Esophagus squamous epithelium (tissue), 5 donors: ENCODE data around the gene SLC30A5. TPM values are rescaled to one million over a fixed set of nuclear protein-coding genes. Genes with fewer than 3 reads are reported as not detected.

Experiments used
- DNase-seq: peaks from one replicate; lab custom pipeline; 2025; lab: John Stamatoyannopoulos, UW
- H3K27ac ChIP-seq, 4 donors: fragments of 200-600 bp; sonication (generic); one replicate each; pipeline ENCODE4 v1.5.1; 2016 to 2019; ENCODE audit warnings: mild to moderate bottlenecking in 1 of 4
- H3K27me3 ChIP-seq, 4 donors: fragments of 200-600 bp; sonication (generic); 1 replicate in 3 of 4; 2 replicates in 1 of 4; pipeline versions ENCODE4 v1.5.1 to v1.6.0; 2017 to 2021; ENCODE audit warnings: antibody characterized with exemption in 1 of 4
- H3K36me3 ChIP-seq, 3 donors: fragments of 200-600 bp; sonication (generic); one replicate each; pipeline ENCODE4 v1.5.1; 2016 to 2019
- H3K4me1 ChIP-seq, 3 donors: fragments of 200-600 bp; sonication (generic); one replicate each; pipeline ENCODE4 v1.5.1; 2017 to 2019
- H3K4me3 ChIP-seq, 4 donors: fragments of 200-600 bp; sonication (generic); 1 replicate in 3 of 4; 2 replicates in 1 of 4; pipeline ENCODE4 v1.5.1; 2016 to 2019; ENCODE audit warnings: mild to moderate bottlenecking in 2 of 4, moderate library complexity in 1 of 4
- H3K9me3 ChIP-seq, 3 donors: fragments of 200-600 bp; sonication (generic); one replicate each; pipeline ENCODE4 v1.5.1; 2016 to 2019
- POLR2A ChIP-seq, 4 donors: fragments of 450-650 bp; IDR thresholded peaks; one replicate each; pipeline ENCODE4 v1.6.1; 2017; ENCODE audit warnings: antibody characterized with exemption in 4 of 4, mild to moderate bottlenecking in 4 of 4, moderate library complexity in 3 of 4
- WGBS, 2 donors: methylation state at CpG; one replicate each; pipeline ENCODE4 v1.1.5; 2018; 5-methylcytosine and 5-hydroxymethylcytosine counted together
- intact Hi-C: fragments of 100-400 bp; cut with DNase I; formaldehyde crosslinking; loops from one replicate; pipeline ENCODE4 v1.15.0; 2022
- total RNA-seq, 4 donors: library from RNA; depleted of rRNA; stranded (reverse); fragments of >200 nt; gene quantifications; one replicate each; pipeline ENCODE4 v1.1.0, GENCODE V29; 2016
- TF ChIP-seq, protein P1 (sequence below), 6 experiments: fragments of 450-650 bp in 4 of 6; fragments of 200-600 bp in 2 of 6; sonication (generic) in 2 of 6; IDR thresholded peaks; one replicate each; pipeline ENCODE4 v1.5.1; 2016 to 2019; ENCODE audit warnings: antibody characterized with exemption in 6 of 6, mild to moderate bottlenecking in 4 of 6, moderate library complexity in 4 of 6
- donor health status: DM: yes; HTN: yes; CAD: no.

SLC30A5 gene
- total RNA-seq, 4 donors from 2014 or later: 19.4 to 43.5 (median 37.9) TPM

DNA sequence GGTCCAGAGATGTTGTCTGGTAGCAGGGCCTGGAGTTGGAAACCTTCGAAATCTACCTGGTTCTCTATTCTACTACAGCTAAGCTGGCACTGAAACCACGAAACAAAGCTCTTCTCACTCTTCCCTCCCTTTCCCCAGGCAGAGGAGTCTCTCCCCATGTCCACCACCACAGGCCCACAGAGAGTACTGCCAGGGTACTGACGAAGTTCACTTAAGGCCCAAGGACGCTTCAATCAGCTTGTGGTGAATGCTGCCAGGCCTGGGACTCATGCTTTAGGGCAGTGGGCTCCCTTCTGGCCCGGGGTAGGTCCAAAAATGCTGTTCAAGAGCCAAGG, 55.8 kb downstream of the SLC30A5 start:
- TF ChIP-seq POLR2A (IDR thresholded peaks at IDR 0.05): no peak
- TF ChIP-seq, protein P1, sequence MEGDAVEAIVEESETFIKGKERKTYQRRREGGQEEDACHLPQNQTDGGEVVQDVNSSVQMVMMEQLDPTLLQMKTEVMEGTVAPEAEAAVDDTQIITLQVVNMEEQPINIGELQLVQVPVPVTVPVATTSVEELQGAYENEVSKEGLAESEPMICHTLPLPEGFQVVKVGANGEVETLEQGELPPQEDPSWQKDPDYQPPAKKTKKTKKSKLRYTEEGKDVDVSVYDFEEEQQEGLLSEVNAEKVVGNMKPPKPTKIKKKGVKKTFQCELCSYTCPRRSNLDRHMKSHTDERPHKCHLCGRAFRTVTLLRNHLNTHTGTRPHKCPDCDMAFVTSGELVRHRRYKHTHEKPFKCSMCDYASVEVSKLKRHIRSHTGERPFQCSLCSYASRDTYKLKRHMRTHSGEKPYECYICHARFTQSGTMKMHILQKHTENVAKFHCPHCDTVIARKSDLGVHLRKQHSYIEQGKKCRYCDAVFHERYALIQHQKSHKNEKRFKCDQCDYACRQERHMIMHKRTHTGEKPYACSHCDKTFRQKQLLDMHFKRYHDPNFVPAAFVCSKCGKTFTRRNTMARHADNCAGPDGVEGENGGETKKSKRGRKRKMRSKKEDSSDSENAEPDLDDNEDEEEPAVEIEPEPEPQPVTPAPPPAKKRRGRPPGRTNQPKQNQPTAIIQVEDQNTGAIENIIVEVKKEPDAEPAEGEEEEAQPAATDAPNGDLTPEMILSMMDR (IDR thresholded peaks at IDR 0.05): no peak
- H3K9me3 ChIP-seq: no peaks in the 10 kb centered on the region
- intact Hi-C loops: no loop called here
- no peak overlapping the region for H3K27ac ChIP-seq
- H3K27me3 ChIP-seq: no peaks in the 10 kb centered on the region
- no peak overlapping the region for H3K4me3 ChIP-seq
- H3K4me1 ChIP-seq: no peaks in the 10 kb centered on the region
- no peaks in the 10 kb centered on the region for H3K36me3 ChIP-seq
- no peak for DNase-seq
- WGBS, 2 donors: 94 to 100% methylated on average over 5 of the region's 5 CpGs

- intact Hi-C loops: no loop called here
- no peak for TF ChIP-seq POLR2A (IDR thresholded peaks at IDR 0.05)
- TF ChIP-seq, protein P1 (IDR thresholded peaks at IDR 0.05): no peak
- Histone ChIP-seq H3K4me1 (no peaks in the 10 kb centered on the region), H3K4me3 (no peak overlapping the region), H3K36me3 (no peaks in the 10 kb centered on the region), H3K27ac (no peak overlapping the region), H3K27me3 (no peaks in the 10 kb centered on the region), H3K9me3 (no peaks in the 10 kb centered on the region)
- WGBS, 2 donors: 69 to 74% methylated on average over 3 of the region's 3 CpGs
- no peak for DNase-seq
Measured at GRCh38 chr5:69152731-69153130, 58.9 kb downstream of the SLC30A5 start.

GRCh38 chr5:69156456-69156855, 62.6 kb downstream of the SLC30A5 start:
- H3K9me3 ChIP-seq: no peaks in the 10 kb centered on the region
- intact Hi-C loops: no loop called here
- TF ChIP-seq POLR2A (IDR thresholded peaks at IDR 0.05): no peak
- TF ChIP-seq, protein P1 (IDR thresholded peaks at IDR 0.05): no peak
- DNase-seq: no peak
- 93 to 98% methylated on average over 5 to 11 of the region's 11 CpGs for WGBS, 2 donors
- no peaks in the 10 kb centered on the region for H3K27me3 ChIP-seq
- no peak overlapping the region for H3K27ac ChIP-seq
- no peaks in the 10 kb centered on the region for H3K36me3 ChIP-seq
- H3K4me1 ChIP-seq: no peaks in the 10 kb centered on the region
- H3K4me3 ChIP-seq: no peak overlapping the region

GRCh38 chr5:69158039-69158438, 64.2 kb downstream of the SLC30A5 start:
- Histone ChIP-seq H3K4me1 (no peaks in the 10 kb centered on the region), H3K9me3 (no peaks in the 10 kb centered on the region), H3K27ac (no peak overlapping the region), H3K27me3 (no peaks in the 10 kb centered on the region), H3K4me3 (no peak overlapping the region), H3K36me3 (no peaks in the 10 kb centered on the region)
- 94 to 100% methylated on average over 3 of the region's 3 CpGs for WGBS, 2 donors
- TF ChIP-seq POLR2A (IDR thresholded peaks at IDR 0.05): no peak
- TF ChIP-seq, protein P1 (IDR thresholded peaks at IDR 0.05): no peak
- DNase-seq: no peak
- intact Hi-C loops: no loop called here

GRCh38 chr5:69160651-69161050, 66.8 kb downstream of the SLC30A5 start:
- no peaks in the 10 kb centered on the region for H3K36me3 ChIP-seq
- intact Hi-C loops: no loop called here
- no peak overlapping the region for H3K4me3 ChIP-seq
- no peak overlapping the region for H3K27ac ChIP-seq
- DNase-seq: no peak
- no peaks in the 10 kb centered on the region for H3K4me1 ChIP-seq
- H3K9me3 ChIP-seq: no peaks in the 10 kb centered on the region
- TF ChIP-seq, protein P1 (IDR thresholded peaks at IDR 0.05): no peak
- no peak for TF ChIP-seq POLR2A (IDR thresholded peaks at IDR 0.05)
- 88 to 92% methylated on average over 13 to 15 of the region's 16 CpGs for WGBS, 2 donors
- H3K27me3 ChIP-seq: no peaks in the 10 kb centered on the region
